OCI-LY3 (cell line): Measurements from ENCODE around the gene FUOM.
A peak's percentile ranks its signal among the peaks of the same experiment; 100 is the strongest.
"Not testable (repeated sequence)": the region's sequence is repeated elsewhere in the genome, so short reads cannot be mapped to it uniquely, and the experiment has no call there.

Experiments used
- H2AFZ ChIP-seq: fragments of 200-600, 300-600 bp; shearing (Covaris generic); 2 replicates; pipeline ENCODE4 v1.6.0; 2014; ENCODE audit warnings: antibody characterized with exemption, low read depth, low read length
- H3K27ac ChIP-seq: fragments of 200-600, 300-600 bp; sonication (generic); 2 replicates; pipeline ENCODE4 v1.5.1; 2014; ENCODE audit warnings: mild to moderate bottlenecking, low read length, moderate library complexity, mixed read lengths
- H3K27me3 ChIP-seq: fragments of 200-600, 300-600 bp; sonication (generic); 2 replicates; pipeline ENCODE4 v1.6.1; 2014; ENCODE audit warnings: low read depth, low read length, mixed read lengths
- H3K36me3 ChIP-seq: fragments of 200-600, 300-600 bp; sonication (generic); replicated peaks from 2 replicates; pipeline ENCODE3; 2014; ENCODE audit warnings: low read depth, low read length, mixed read lengths
- H3K4me1 ChIP-seq: fragments of 300-600, 200-600 bp; sonication (generic); 2 replicates; pipeline ENCODE4 v1.6.1; 2014; ENCODE audit warnings: low read length, mixed read lengths
- H3K4me2 ChIP-seq: fragments of 200-600, 300-600 bp; sonication (generic); 2 replicates; pipeline ENCODE4 v1.6.1; 2014; ENCODE audit warnings: low read length, mixed read lengths
- H3K4me3 ChIP-seq: fragments of 300-600, 200-600 bp; sonication (generic); 2 replicates; pipeline ENCODE4 v1.5.1; 2014; ENCODE audit warnings: antibody characterized with exemption, mild to moderate bottlenecking, low read length, moderate library complexity
- H3K79me2 ChIP-seq: fragments of 300-600, 200-600 bp; shearing (Covaris generic); 2 replicates; pipeline ENCODE4 v1.6.1; 2014; ENCODE audit warnings: mild to moderate bottlenecking, low read length, mixed read lengths
- H3K9ac ChIP-seq: fragments of 300-600, 200-600 bp; shearing (Covaris generic); 2 replicates; pipeline ENCODE4 v1.6.0; 2014; ENCODE audit warnings: mild to moderate bottlenecking, low read length, moderate library complexity
- H3K9me3 ChIP-seq: fragments of 200-600, 300-600 bp; shearing (Covaris generic); 2 replicates; pipeline ENCODE4 v1.6.1; 2014; ENCODE audit warnings: low read length, mixed read lengths; ENCODE audit not compliant: insufficient read depth
- H4K20me1 ChIP-seq: fragments of 200-600, 300-600 bp; sonication (generic); 2 replicates; pipeline ENCODE4 v1.6.1; 2016; ENCODE audit warnings: low read length, mixed read lengths; ENCODE audit not compliant: insufficient read depth
- EZH2phosphoT487 ChIP-seq: fragments of 200-600 bp; shearing (Covaris generic); IDR thresholded peaks from 2 replicates; pipeline ENCODE4 v1.6.1; 2018; ENCODE audit warnings: antibody characterized with exemption, mixed run types, low read depth
- TF ChIP-seq, protein P1 (sequence below): fragments of 200-600, 300-600 bp; sonication (generic); IDR thresholded peaks from 2 replicates; pipeline ENCODE4 v1.5.1; 2014; ENCODE audit warnings: antibody characterized with exemption, low read length, low read depth

Gene FUOM

DNA sequence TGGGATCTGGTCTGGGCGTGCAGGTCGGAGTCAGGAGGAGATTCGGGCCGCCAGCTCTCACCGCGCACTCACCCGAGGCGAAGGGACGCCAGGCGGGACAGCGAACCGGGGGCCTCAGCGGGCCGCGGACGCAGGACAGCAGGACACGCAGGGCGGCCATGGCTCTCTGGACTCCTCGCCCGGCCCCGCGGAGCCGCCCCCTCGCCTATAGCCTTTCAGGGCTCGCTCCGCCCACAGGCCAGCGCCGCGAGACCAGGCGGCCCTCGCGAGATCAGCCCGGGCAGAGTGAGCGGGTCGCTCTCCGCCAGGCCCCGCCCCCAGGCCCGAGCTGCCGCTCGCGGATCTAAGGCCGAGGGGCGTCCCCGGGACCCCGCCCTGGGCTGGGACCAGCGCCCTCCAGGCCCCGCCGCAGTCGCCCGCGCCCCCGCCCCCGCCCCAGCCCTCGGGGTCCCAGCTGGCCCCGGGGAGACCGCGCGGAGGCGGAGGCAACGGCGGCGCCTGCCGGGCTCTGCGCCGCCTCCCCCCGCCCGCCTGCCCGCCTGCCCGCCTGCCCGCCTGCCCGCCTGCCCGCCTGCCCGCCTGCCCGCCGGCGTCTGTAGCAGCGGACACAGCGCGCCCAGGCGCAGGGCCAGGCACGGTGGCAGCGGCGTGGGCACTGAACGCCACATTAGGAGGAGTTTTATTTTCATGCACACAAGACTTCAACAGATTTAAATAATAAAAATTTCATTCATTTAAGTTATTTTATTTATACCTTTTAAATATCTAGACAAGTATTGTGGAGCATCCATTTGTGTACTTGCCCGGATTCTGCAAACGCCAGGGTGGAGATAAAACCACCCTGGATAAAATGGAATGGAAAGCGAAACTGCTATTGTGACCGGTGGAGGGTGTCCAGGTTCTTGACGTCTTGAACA, 15.6 kb upstream of the FUOM start, which contains the start of gene ECHS1:
ECHS1 (minus strand) TSS at position 181 of the 917 bp plus-strand sequence; CDS start at position 160, 21 bp downstream.
- Histone ChIP-seq H3K36me3 (no peaks in the 10 kb centered on the region), H3K27me3 (no peaks in the 10 kb centered on the region), H2AFZ (no peak within 1 kb of the TSS), H3K4me1 (peaks cover 19% of the 10 kb centered on the region), H3K79me2 (no peaks in the 10 kb centered on the region), H4K20me1 (no peaks in the 10 kb centered on the region), H3K27ac (no peak within 1 kb of the TSS), H3K4me2 (peak within 1 kb of the TSS; percentile 63), H3K9ac (peak within 1 kb of the TSS; percentile 59), H3K4me3 (peak within 1 kb of the TSS; percentile 83), H3K9me3 (no peaks in the 10 kb centered on the region)
- no peak for TF ChIP-seq EZH2phosphoT487
- TF ChIP-seq, protein P1, sequence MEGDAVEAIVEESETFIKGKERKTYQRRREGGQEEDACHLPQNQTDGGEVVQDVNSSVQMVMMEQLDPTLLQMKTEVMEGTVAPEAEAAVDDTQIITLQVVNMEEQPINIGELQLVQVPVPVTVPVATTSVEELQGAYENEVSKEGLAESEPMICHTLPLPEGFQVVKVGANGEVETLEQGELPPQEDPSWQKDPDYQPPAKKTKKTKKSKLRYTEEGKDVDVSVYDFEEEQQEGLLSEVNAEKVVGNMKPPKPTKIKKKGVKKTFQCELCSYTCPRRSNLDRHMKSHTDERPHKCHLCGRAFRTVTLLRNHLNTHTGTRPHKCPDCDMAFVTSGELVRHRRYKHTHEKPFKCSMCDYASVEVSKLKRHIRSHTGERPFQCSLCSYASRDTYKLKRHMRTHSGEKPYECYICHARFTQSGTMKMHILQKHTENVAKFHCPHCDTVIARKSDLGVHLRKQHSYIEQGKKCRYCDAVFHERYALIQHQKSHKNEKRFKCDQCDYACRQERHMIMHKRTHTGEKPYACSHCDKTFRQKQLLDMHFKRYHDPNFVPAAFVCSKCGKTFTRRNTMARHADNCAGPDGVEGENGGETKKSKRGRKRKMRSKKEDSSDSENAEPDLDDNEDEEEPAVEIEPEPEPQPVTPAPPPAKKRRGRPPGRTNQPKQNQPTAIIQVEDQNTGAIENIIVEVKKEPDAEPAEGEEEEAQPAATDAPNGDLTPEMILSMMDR: no peak

DNA sequence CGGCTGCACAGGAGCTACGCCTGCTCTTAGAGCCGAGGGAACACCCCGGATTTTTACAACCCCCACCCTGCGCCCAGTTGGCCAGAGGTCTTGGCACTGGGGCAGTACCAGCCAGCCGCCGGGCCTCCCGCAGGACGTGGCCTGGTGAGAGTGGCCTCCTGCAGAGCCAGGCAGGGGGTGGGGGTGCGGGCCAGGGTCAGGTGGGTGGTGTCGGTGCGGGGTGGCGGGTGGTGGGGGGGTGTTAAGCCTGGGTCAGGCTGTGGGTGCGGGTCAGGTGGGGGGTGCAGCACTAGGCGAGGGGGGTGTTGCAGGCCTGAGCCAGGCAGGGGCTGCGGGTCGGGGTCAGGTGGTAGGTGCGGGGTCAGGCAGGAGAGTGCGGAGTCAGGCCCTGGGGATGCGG, 14.7 kb upstream of the FUOM start:
- Histone ChIP-seq H3K4me2 (peak overlapping the region; percentile 41), H3K27ac (no peak overlapping the region), H2AFZ (no peak overlapping the region), H3K4me1 (peaks cover 13% of the 10 kb centered on the region), H3K79me2 (no peaks in the 10 kb centered on the region), H3K4me3 (peak overlapping the region; percentile 40; the same call in 1 of the 2 replicates), H3K9ac (no peak overlapping the region), H3K36me3 (no peaks in the 10 kb centered on the region), H3K27me3 (no peaks in the 10 kb centered on the region), H3K9me3 (no peaks in the 10 kb centered on the region), H4K20me1 (no peaks in the 10 kb centered on the region)
- TF ChIP-seq, protein P1: no peak
- TF ChIP-seq EZH2phosphoT487: no peak

DNA sequence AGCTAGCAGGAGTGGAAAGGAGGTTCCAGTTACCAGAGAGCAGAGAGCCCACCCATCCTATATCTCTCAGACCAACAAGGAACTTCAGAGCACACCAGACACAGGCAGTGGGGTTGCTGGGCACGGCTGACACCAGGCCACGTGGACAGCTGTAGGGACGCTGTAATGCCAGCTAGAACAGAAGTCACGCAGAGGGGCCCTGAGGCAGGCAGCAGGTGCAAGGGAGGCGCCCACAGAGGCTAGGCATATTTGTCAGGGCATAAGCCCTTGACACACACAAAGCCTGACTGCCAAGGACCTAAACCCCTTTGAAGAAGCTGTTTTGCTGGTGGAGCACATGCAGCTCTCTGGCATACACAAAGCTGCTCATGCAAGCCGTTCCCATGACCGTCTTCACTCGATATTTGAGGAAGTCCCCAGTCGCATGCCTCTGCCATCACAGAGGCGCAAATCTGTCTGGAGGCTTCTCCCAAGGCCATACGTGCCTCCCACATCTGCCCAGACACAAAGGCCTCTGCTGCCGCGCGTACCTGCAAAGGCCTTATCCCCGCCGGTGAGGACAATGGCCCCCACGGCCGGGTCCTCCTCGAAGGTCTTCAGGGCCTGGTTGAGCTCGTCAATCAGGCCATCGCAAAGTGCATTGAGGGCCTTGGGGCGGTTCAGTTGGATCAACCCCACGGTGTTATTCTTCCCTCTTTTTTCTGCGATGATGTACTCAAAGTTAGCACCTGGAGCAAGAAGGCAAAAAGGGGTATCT, 12.4 kb upstream of the FUOM start:
- no peaks in the 10 kb centered on the region for H3K36me3 ChIP-seq
- H2AFZ ChIP-seq: no peak overlapping the region
- H3K4me1 ChIP-seq: peaks cover 3% of the 10 kb centered on the region
- H3K4me3 ChIP-seq: no peak overlapping the region
- H3K27ac ChIP-seq: no peak overlapping the region
- H3K79me2 ChIP-seq: no peaks in the 10 kb centered on the region
- H4K20me1 ChIP-seq: no peaks in the 10 kb centered on the region
- no peaks in the 10 kb centered on the region for H3K9me3 ChIP-seq
- H3K27me3 ChIP-seq: no peaks in the 10 kb centered on the region
- no peak for TF ChIP-seq EZH2phosphoT487
- TF ChIP-seq, protein P1: no peak
- H3K4me2 ChIP-seq: no peak overlapping the region
- H3K9ac ChIP-seq: no peak overlapping the region

DNA sequence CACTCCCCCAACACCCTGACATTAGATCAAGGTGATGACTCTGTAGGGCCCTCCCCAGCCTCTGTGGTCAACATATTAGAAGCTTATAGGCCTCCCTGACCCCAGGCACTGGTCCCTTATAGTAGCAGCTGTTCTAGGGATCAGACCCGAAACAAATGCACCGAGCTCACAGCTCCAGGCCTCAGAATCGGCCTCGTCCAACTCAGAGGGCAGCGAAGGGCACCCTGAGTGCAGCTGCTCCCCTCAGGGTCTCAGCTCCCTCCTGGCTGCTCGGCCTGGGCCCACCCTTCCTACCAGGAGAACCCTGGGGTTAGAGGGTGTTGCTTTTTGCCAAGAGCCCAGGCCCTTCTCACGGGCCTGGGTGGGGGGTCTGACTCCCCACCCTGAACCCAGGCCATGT, 10.3 kb upstream of the FUOM start:
- Histone ChIP-seq H3K36me3 (no peaks in the 10 kb centered on the region), H3K4me3 (no peak overlapping the region), H3K9me3 (no peaks in the 10 kb centered on the region), H3K4me2 (no peak overlapping the region), H4K20me1 (no peaks in the 10 kb centered on the region), H3K4me1 (no peaks in the 10 kb centered on the region), H3K27ac (no peak overlapping the region), H3K9ac (no peak overlapping the region), H2AFZ (no peak overlapping the region), H3K79me2 (no peaks in the 10 kb centered on the region), H3K27me3 (no peaks in the 10 kb centered on the region)
- TF ChIP-seq, protein P1: no peak
- no peak for TF ChIP-seq EZH2phosphoT487

DNA sequence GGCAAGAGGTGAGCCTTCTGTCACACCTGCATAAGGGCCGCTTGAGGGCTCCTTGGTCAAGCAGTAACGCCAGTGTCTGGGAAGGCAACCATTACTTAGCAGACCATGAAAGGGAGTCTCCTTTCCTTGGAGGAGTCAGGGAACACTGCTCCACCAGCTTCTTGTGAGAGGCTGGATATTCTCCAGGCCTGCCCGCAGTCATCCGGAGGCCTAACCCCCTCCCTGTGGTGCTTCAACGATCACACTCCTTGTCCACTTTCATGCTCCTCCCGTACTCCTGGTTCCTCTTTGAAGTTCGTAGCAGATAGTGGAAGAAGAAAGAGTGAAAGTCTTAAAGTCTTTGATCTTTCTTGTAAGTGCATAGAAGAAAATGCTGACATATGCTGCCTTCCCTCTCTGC, 9.6 kb upstream of the FUOM start:
- H3K36me3 ChIP-seq, H3K27me3 ChIP-seq, H4K20me1 ChIP-seq, H3K4me1 ChIP-seq, H3K27ac ChIP-seq, H3K79me2 ChIP-seq, H2AFZ ChIP-seq, H3K9ac ChIP-seq, H3K9me3 ChIP-seq, H3K4me3 ChIP-seq, H3K4me2 ChIP-seq: not testable (repeated sequence)
